Parathyroid adenoma (tissue), 2 donors: ENCODE data around the gene ZBTB20.

ENCODE experiments used
- H2AFZ ChIP-seq: fragments of 300-600 bp; sonication (generic); one replicate; pipeline ENCODE4 v1.7.0; 2017; ENCODE audit warnings: antibody characterized with exemption, mild to moderate bottlenecking
- H3K27ac ChIP-seq: fragments of 300-600 bp; sonication (generic); one replicate; pipeline ENCODE4 v1.7.0; 2017
- H3K27me3 ChIP-seq: fragments of 300-600 bp; sonication (generic); one replicate; pipeline ENCODE4 v1.7.0; 2017; ENCODE audit warnings: low read length; ENCODE audit not compliant: control insufficient read depth, insufficient read depth
- H3K36me3 ChIP-seq: fragments of 300-600 bp; sonication (generic); one replicate; pipeline ENCODE4 v1.7.0; 2017; ENCODE audit warnings: low read length; ENCODE audit not compliant: control insufficient read depth, insufficient read depth
- H3K4me1 ChIP-seq: fragments of 300-600 bp; sonication (generic); one replicate; pipeline ENCODE4 v1.7.0; 2017; ENCODE audit warnings: control low read depth
- H3K4me2 ChIP-seq: fragments of 300-600 bp; sonication (generic); one replicate; pipeline ENCODE4 v1.7.0; 2017; ENCODE audit warnings: low read length
- H3K4me3 ChIP-seq: fragments of 300-600 bp; sonication (generic); one replicate; pipeline ENCODE4 v1.7.0; 2017; ENCODE audit warnings: low read depth, low read length
- H3K79me2 ChIP-seq: fragments of 300-600 bp; sonication (generic); one replicate; pipeline ENCODE4 v1.7.0; 2017; ENCODE audit warnings: control low read depth
- H3K9ac ChIP-seq: fragments of 300-600 bp; sonication (generic); one replicate; pipeline ENCODE4 v1.7.0; 2017; ENCODE audit warnings: mild to moderate bottlenecking
- H3K9me3 ChIP-seq: fragments of 300-600 bp; sonication (generic); one replicate; pipeline ENCODE4 v1.7.0; 2017; ENCODE audit warnings: low read length; ENCODE audit not compliant: control insufficient read depth
- TF ChIP-seq, protein P1 (sequence below): fragments of 300-600 bp; sonication (generic); IDR thresholded peaks from one replicate; pipeline ENCODE4 v1.7.0; 2017; ENCODE audit warnings: antibody characterized with exemption, mild to moderate bottlenecking
- donor health status: primary hyperparathyroidism.

ZBTB20 gene

DNA sequence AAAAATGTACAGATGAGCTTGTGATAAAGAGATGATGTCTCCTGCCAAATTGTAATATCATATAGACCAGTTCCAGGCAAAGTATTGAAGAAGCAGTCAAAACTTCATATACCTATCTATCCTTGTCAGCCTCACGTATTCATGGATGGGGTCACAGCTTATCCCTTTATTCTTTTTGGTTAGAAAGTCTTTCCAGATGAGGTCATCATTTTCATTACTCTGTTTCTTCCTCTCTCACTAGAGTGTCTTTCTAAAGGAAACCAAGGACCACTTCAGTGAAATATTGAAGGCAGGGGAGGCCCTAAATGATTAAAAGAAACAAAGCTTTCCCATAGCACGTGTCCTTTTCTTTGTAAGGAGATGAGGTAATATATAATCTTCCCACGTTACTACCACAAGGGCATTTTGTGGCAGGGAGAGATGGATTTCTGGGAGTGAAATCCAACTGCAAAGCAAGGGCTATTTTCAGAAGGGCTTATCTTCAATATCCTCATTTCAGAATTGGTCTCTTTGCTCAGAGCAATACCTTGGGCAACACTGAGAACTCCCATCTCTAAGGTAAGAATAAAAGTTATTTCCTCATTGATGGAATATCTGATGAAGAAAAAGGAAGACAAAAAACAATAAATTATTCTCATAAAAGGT is 593.0 kb downstream of the ZBTB20 start:
- Histone ChIP-seq H3K4me1 (no peaks in the 10 kb centered on the region), H3K36me3 (no peaks in the 10 kb centered on the region), H3K4me3 (no peak overlapping the region), H3K79me2 (no peaks in the 10 kb centered on the region), H3K9ac (no peak overlapping the region), H3K27ac (no peak overlapping the region), H3K9me3 (no peaks in the 10 kb centered on the region), H3K27me3 (no peaks in the 10 kb centered on the region), H2AFZ (no peak overlapping the region), H3K4me2 (no peak overlapping the region)
- TF ChIP-seq, protein P1, sequence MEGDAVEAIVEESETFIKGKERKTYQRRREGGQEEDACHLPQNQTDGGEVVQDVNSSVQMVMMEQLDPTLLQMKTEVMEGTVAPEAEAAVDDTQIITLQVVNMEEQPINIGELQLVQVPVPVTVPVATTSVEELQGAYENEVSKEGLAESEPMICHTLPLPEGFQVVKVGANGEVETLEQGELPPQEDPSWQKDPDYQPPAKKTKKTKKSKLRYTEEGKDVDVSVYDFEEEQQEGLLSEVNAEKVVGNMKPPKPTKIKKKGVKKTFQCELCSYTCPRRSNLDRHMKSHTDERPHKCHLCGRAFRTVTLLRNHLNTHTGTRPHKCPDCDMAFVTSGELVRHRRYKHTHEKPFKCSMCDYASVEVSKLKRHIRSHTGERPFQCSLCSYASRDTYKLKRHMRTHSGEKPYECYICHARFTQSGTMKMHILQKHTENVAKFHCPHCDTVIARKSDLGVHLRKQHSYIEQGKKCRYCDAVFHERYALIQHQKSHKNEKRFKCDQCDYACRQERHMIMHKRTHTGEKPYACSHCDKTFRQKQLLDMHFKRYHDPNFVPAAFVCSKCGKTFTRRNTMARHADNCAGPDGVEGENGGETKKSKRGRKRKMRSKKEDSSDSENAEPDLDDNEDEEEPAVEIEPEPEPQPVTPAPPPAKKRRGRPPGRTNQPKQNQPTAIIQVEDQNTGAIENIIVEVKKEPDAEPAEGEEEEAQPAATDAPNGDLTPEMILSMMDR: no peak

DNA sequence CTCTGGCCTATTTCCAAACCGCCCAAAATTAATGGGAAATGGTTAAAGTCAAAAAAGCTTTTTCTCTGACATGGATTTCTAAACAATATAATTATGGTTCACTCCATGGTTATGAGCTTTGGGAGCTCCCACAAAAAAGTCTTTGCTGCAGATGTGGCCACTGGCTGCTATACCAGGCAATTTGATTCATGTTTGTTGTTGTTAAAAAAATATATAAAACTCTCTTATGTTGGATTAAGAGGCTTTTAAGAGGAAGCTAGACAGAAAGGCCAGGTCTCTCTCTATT is 594.6 kb downstream of the ZBTB20 start:
- H3K9me3 ChIP-seq: no peaks in the 10 kb centered on the region
- no peak overlapping the region for H3K4me2 ChIP-seq
- no peak overlapping the region for H3K9ac ChIP-seq
- H3K27me3 ChIP-seq: no peaks in the 10 kb centered on the region
- no peak overlapping the region for H2AFZ ChIP-seq
- H3K4me1 ChIP-seq: no peaks in the 10 kb centered on the region
- TF ChIP-seq, protein P1: no peak
- no peaks in the 10 kb centered on the region for H3K79me2 ChIP-seq
- H3K36me3 ChIP-seq: no peaks in the 10 kb centered on the region
- H3K27ac ChIP-seq: no peak overlapping the region
- no peak overlapping the region for H3K4me3 ChIP-seq

DNA sequence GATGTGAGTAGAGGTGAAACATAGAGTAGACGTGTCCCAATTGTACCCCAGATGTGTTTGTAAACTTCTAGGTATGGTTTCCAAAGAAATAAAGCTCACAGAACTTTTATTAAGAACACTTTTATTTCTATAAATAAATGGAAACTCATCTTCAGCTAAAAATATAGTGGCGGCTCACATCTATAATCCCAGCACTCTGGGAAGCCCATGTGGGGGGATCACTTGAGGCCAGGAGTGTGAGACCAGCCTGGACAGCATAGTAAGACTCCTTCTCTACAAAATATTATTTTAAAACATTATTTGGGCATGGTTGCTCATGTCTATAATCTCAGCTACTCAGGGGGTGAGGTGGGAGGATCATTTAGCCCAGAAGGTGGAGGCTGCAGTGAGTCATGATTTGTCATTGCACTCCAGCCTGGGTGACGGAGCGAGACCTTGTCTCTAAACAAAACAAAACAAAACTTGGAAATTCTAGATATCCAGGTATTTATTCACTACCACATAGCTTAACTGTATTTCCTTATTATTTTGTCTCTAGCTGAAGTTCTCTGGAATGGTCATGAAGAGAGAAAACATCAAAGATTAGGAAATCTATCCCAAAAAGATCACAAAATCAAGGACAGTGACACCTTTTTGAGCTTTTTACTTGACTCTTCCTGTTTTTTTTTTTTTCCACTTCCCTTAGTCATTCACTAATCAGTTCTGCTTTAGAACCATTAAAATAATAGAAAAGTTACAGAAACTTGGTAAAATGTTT is 595.1 kb downstream of the ZBTB20 start:
- Histone ChIP-seq H3K9ac (no peak overlapping the region), H3K4me2 (no peak overlapping the region), H3K79me2 (no peaks in the 10 kb centered on the region), H3K4me3 (no peak overlapping the region), H3K4me1 (no peaks in the 10 kb centered on the region), H3K27ac (no peak overlapping the region), H3K36me3 (no peaks in the 10 kb centered on the region), H3K27me3 (no peaks in the 10 kb centered on the region), H2AFZ (no peak overlapping the region), H3K9me3 (no peaks in the 10 kb centered on the region)
- TF ChIP-seq, protein P1: no peak

DNA sequence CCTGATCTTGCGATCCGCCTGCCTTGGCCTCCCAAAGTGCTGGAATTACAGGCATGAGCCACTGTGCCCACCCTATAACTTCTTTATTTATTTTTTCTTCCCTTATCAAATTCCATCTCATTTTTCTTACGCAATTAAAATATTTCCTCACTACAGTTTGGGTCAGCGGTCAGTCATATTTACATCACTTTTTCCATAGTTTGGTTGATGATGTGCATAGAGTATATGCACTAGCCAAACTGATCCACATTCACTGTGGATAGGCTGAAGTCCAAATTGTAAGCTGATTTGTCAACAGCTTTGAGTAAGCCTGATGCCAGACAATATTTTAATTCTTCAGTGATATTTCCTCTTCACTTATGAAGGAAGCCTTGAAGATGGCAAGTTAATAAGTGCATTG is 596.9 kb downstream of the ZBTB20 start:
- TF ChIP-seq, protein P1: no peak
- H3K4me1 ChIP-seq: no peaks in the 10 kb centered on the region
- H3K27me3 ChIP-seq: no peaks in the 10 kb centered on the region
- H3K4me3 ChIP-seq: no peak overlapping the region
- H3K9ac ChIP-seq: no peak overlapping the region
- H2AFZ ChIP-seq: no peak overlapping the region
- H3K36me3 ChIP-seq: no peaks in the 10 kb centered on the region
- H3K9me3 ChIP-seq: no peaks in the 10 kb centered on the region
- no peaks in the 10 kb centered on the region for H3K79me2 ChIP-seq
- H3K27ac ChIP-seq: no peak overlapping the region
- no peak overlapping the region for H3K4me2 ChIP-seq

DNA sequence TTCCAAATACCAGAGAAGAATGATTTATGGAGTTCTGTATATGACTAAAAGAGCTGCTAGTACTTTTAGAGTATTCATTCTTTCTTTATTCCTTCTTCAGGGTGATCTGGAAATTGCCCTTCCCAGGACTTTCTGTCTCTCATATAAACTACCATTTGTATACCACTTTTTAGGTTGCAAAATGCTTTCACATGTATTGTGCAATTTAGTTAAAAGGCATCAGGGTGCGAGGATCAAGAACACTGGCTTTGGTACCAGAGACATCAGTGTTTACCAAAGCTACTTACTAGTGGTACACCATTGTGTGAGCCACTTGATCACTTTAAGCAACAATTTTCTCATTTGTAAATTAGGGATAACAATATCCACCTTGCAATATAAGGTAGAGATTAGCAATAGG is 601.9 kb downstream of the ZBTB20 start:
- TF ChIP-seq, protein P1: no peak
- Histone ChIP-seq H3K4me2 (no peak overlapping the region), H3K4me1 (no peaks in the 10 kb centered on the region), H3K27ac (no peak overlapping the region), H3K79me2 (no peaks in the 10 kb centered on the region), H2AFZ (no peak overlapping the region), H3K4me3 (no peak overlapping the region), H3K27me3 (no peaks in the 10 kb centered on the region), H3K9ac (no peak overlapping the region), H3K36me3 (no peaks in the 10 kb centered on the region), H3K9me3 (no peaks in the 10 kb centered on the region)
